Suprapubic skin (tissue), 4 donors: ENCODE results near the gene OR4K2.

Source experiments
- CTCF ChIP-seq, 2 donors: fragments of 200-600 bp in 1 of 2; fragments of 450-650 bp in 1 of 2; sonication (generic) in 1 of 2; IDR thresholded peaks; one replicate each; pipeline ENCODE4 v1.5.1; 2016 to 2019; ENCODE audit warnings: antibody characterized with exemption in 2 of 2, mild to moderate bottlenecking in 1 of 2, moderate library complexity in 1 of 2
- EP300 ChIP-seq: sonication (generic); formaldehyde crosslinking; IDR thresholded peaks from one replicate; pipeline ENCODE4 v1.6.1; 2017; ENCODE audit warnings: antibody characterized with exemption
- POLR2A ChIP-seq, 2 donors: fragments of 450-650 bp; IDR thresholded peaks; one replicate each; pipeline ENCODE4 v1.6.1; 2017; ENCODE audit warnings: antibody characterized with exemption in 2 of 2, mild to moderate bottlenecking in 2 of 2, moderate library complexity in 2 of 2
- POLR2AphosphoS5 ChIP-seq, 3 donors: sonication (generic); formaldehyde crosslinking; IDR thresholded peaks; one replicate each; pipeline ENCODE4 v1.6.1; 2017; ENCODE audit warnings: antibody characterized with exemption in 3 of 3

GRCh38 chr14:19895282-19895681 lies 20.3 kb downstream of the OR4K2 start:
- no peak for TF ChIP-seq CTCF (IDR thresholded peaks at IDR 0.05)
- no peak for TF ChIP-seq POLR2A (IDR thresholded peaks at IDR 0.05)
- no peak for TF ChIP-seq EP300
- no peak for TF ChIP-seq POLR2AphosphoS5 (IDR thresholded peaks at IDR 0.05)
